HCT116 (cell line): ENCODE data around the gene SEMA4D. TPM values are rescaled to one million over a fixed set of nuclear protein-coding genes. Genes with fewer than 3 reads are reported as not detected.

Source experiments
- ATAC-seq: fragments of 200-7000 bp; cut with Tn5 transposase; 2 replicates; pipeline ENCODE4 v1.9.1; 2020; ENCODE audit warnings: mild to moderate bottlenecking, moderate library complexity
- BruUV-seq: library from RNA; stranded (reverse); fragments of 400-500 nt; replicated peaks from 2 replicates; lab custom pipeline; 2021; lab: Mats Ljungman, UMichigan
- CTCF ChIA-PET: fragments of 300-600 bp; sonication (Branson Sonifier 250); formaldehyde crosslinking; loops from one replicate; lab custom pipeline; 2021; ENCODE audit warnings: antibody characterized with exemption; lab: Charles Lee
- POLR2A ChIA-PET: fragments of 300-600, 350-600 bp; sonication (Branson Sonifier 250); formaldehyde crosslinking; loops from one replicate; lab custom pipeline; 2021; ENCODE audit warnings: antibody characterized with exemption; lab: Charles Lee
- RAD21 ChIA-PET, 2 experiments: fragments of 300-600 bp; sonication (Branson Sonifier 250); formaldehyde crosslinking; loops; one replicate each; lab custom pipeline; 2023; ENCODE audit warnings: low total read pairs in 2 of 2; ENCODE audit not compliant: uncharacterized antibody in 2 of 2, unreplicated experiment in 2 of 2, low non-redundant PET in 1 of 2; lab: Charles Lee
- DNase-seq: peaks from one replicate; pipeline ENCODE4 v3.0.0-alpha.2; 2010; ENCODE audit warnings: low read depth, low spot score
- H2AFZ ChIP-seq: fragments of 200-600 bp; shearing (Covaris generic), sonication (generic); 2 replicates; pipeline ENCODE4 v1.6.1; 2017; ENCODE audit warnings: low read depth, mixed run types, mixed read lengths, antibody characterized with exemption, low read length; ENCODE audit not compliant: poor library complexity, severe bottlenecking
- H3K27ac ChIP-seq: 2 replicates; pipeline ENCODE4 v1.5.1; 2012; ENCODE audit warnings: low read depth, low read length
- H3K27me3 ChIP-seq: fragments of 200-600 bp; sonication (generic); 2 replicates; pipeline ENCODE4 v1.6.1; 2016; ENCODE audit warnings: mixed run types, low read length, mixed read lengths; ENCODE audit not compliant: insufficient read depth
- H3K36me3 ChIP-seq, 2 experiments: fragments of 200-500 bp in 1 of 2; fragments of 200-600 bp in 1 of 2; sonication (Bioruptor generic) in 1 of 2; sonication (generic) in 1 of 2; 2 replicates each; pipeline versions ENCODE4 v1.5.1 to v1.6.1; 2014 to 2016; ENCODE audit warnings: low read length in 2 of 2, inconsistent platforms in 1 of 2, mixed read lengths in 1 of 2, mixed run types in 1 of 2; ENCODE audit not compliant: insufficient read depth in 2 of 2, control insufficient read depth in 1 of 2
- H3K4me1 ChIP-seq, 2 experiments: fragments of 200-600 bp in 1 of 2; sonication (generic) in 1 of 2; 2 replicates each; pipeline versions ENCODE4 v1.5.1 to v1.6.1; 2012 to 2017; ENCODE audit warnings: low read length in 2 of 2, inconsistent platforms in 1 of 2, mild to moderate bottlenecking in 1 of 2, mixed read lengths in 1 of 2, mixed run types in 1 of 2, moderate library complexity in 1 of 2; ENCODE audit not compliant: insufficient read depth in 2 of 2, control insufficient read depth in 1 of 2
- H3K4me2 ChIP-seq: fragments of 200-600 bp; sonication (generic); 2 replicates; pipeline ENCODE4 v1.6.1; 2017; ENCODE audit warnings: mixed run types, low read length, mixed read lengths
- H3K4me3 ChIP-seq, 2 experiments: fragments of 200-600 bp in 1 of 2; sonication (generic) in 1 of 2; replicated peaks in 1 of 2; 2 replicates each; pipeline ENCODE4 v1.5.1; 2011 to 2016; ENCODE audit warnings: low read length in 2 of 2, control low read depth in 1 of 2, low read depth in 1 of 2, mild to moderate bottlenecking in 1 of 2, mixed read lengths in 1 of 2, mixed run types in 1 of 2
- H3K79me2 ChIP-seq: fragments of 200-600 bp; sonication (generic); 2 replicates; pipeline ENCODE4 v1.6.1; 2017; ENCODE audit warnings: mild to moderate bottlenecking, mixed run types, low read length, moderate library complexity, mixed read lengths; ENCODE audit not compliant: insufficient read depth
- H3K9ac ChIP-seq: fragments of 200-600 bp; sonication (generic); 2 replicates; pipeline ENCODE4 v1.6.1; 2016; ENCODE audit warnings: low read length, mixed read lengths
- H3K9me2 ChIP-seq: fragments of 200-600 bp; sonication (generic), shearing (Covaris generic); 2 replicates; pipeline ENCODE4 v1.6.1; 2017; ENCODE audit warnings: mixed run types, mild to moderate bottlenecking, moderate library complexity; ENCODE audit not compliant: insufficient read depth
- H3K9me3 ChIP-seq, 2 experiments: fragments of 200-500 bp in 1 of 2; fragments of 200-600 bp in 1 of 2; sonication (Bioruptor generic) in 1 of 2; sonication (generic) in 1 of 2; 2 replicates each; pipeline ENCODE4 v1.6.1; 2014 to 2017; ENCODE audit warnings: low read length in 2 of 2, mixed read lengths in 2 of 2, inconsistent platforms in 1 of 2, low read depth in 1 of 2, mild to moderate bottlenecking in 1 of 2, mixed run types in 1 of 2, moderate library complexity in 1 of 2; ENCODE audit not compliant: control insufficient read depth in 1 of 2, insufficient read depth in 1 of 2
- H4K20me1 ChIP-seq: fragments of 200-600 bp; sonication (generic), shearing (Covaris generic); 2 replicates; pipeline ENCODE4 v1.6.1; 2017; ENCODE audit warnings: mixed run types, mild to moderate bottlenecking, moderate library complexity; ENCODE audit not compliant: insufficient read depth
- CBX3 ChIP-seq: IDR thresholded peaks from 2 replicates; pipeline ENCODE4 v1.6.1; 2012; ENCODE audit warnings: low read depth
- CEBPB ChIP-seq: IDR thresholded peaks from 2 replicates; pipeline ENCODE4 v1.6.1; 2012; ENCODE audit warnings: low read depth
- CTCF ChIP-seq, 3 experiments: fragments of 200-600 bp in 1 of 3; sonication (generic) in 1 of 3; IDR thresholded peaks in 2 of 3; conservative IDR thresholded peaks in 1 of 3; 2 replicates each; pipeline ENCODE4 v1.5.1; 2012 to 2017; ENCODE audit warnings: low read depth in 2 of 3, low read length in 2 of 3, antibody characterized with exemption in 1 of 3, borderline replicate concordance in 1 of 3, control low read depth in 1 of 3, mild to moderate bottlenecking in 1 of 3, mixed read lengths in 1 of 3, mixed run types in 1 of 3, moderate library complexity in 1 of 3; ENCODE audit not compliant: insufficient read depth in 1 of 3
- EGR1 ChIP-seq: IDR thresholded peaks from 2 replicates; pipeline ENCODE4 v1.6.1; 2012; ENCODE audit warnings: low read depth
- ELF1 ChIP-seq: IDR thresholded peaks from 2 replicates; pipeline ENCODE4 v1.6.1; 2012; ENCODE audit warnings: low read depth, borderline replicate concordance
- EZH2 ChIP-seq: fragments of 200-600 bp; sonication (generic); IDR thresholded peaks from 2 replicates; pipeline ENCODE4 v1.6.1; 2017; ENCODE audit warnings: antibody characterized with exemption, mixed run types
- EZH2phosphoT487 ChIP-seq: fragments of 200-600 bp; IDR thresholded peaks from 2 replicates; pipeline ENCODE4 v1.6.1; 2018; ENCODE audit warnings: antibody characterized with exemption, borderline replicate concordance
- POLR2A ChIP-seq: IDR thresholded peaks from 2 replicates; pipeline ENCODE4 v1.7.0; 2011; ENCODE audit warnings: borderline replicate concordance; ENCODE audit not compliant: insufficient read depth, insufficient read length; ENCODE audit errors: extremely low read depth
- RAD21 ChIP-seq: IDR thresholded peaks from 2 replicates; pipeline ENCODE4 v1.6.1; 2012; ENCODE audit warnings: low read depth, mild to moderate bottlenecking
- SP1 ChIP-seq: IDR thresholded peaks from 2 replicates; pipeline ENCODE4 v1.6.1; 2012; ENCODE audit warnings: low read depth
- SRF ChIP-seq: IDR thresholded peaks from 2 replicates; pipeline ENCODE4 v1.6.1; 2012; ENCODE audit warnings: low read depth
- intact Hi-C: fragments of 100-400 bp; cut with micrococcal nuclease; formaldehyde crosslinking; loops from 2 replicates; pipeline ENCODE4 v1.10.0; 2022
- total RNA-seq: library from RNA; stranded (reverse); gene quantifications from one replicate; pipeline ENCODE4 v1.2.1, GENCODE V29; 2021; ENCODE audit not compliant: unreplicated experiment

SEMA4D gene
- total RNA-seq, 1 experiment from 2014 or later: 32.0 TPM

- no peaks in the 10 kb centered on the region for H4K20me1 ChIP-seq
- H3K9me3 ChIP-seq: no peaks in the 10 kb centered on the region
- no peak overlapping the region for H3K4me3 ChIP-seq
- DNase-seq (no peak), ATAC-seq (no peak)
- CTCF ChIA-PET: interaction anchor here (1.4 kb wide), 1 partner anchor 580 kb away, joined by 3 read pairs; no protein-coding TSS in a partner anchor
- H3K27me3 ChIP-seq: no peaks in the 10 kb centered on the region
- TF ChIP-seq EZH2phosphoT487 (no peak), CTCF (IDR thresholded peaks at IDR 0.05 in 2 of 3, conservative IDR thresholded peaks at IDR 0.05 in 1 of 3; ENCODE audit: borderline replicate concordance in 1 of 3, insufficient read depth in 1 of 3, low read depth in 2 of 3, low read length in 2 of 3) (no peak), ELF1 (no peak), SRF (no peak), RAD21 (no peak), POLR2A (no peak), CEBPB (no peak), SP1 (no peak), EZH2 (no peak), EGR1 (no peak), CBX3 (no peak)
- RAD21 ChIA-PET: no interaction called here
- no TSS peak for BruUV-seq
- no peak overlapping the region for H2AFZ ChIP-seq
- H3K79me2 ChIP-seq: no peaks in the 10 kb centered on the region
- H3K9me2 ChIP-seq: no peaks in the 10 kb centered on the region
- intact Hi-C loops: no loop called here
- H3K9ac ChIP-seq: no peak overlapping the region
- no peaks in the 10 kb centered on the region for H3K36me3 ChIP-seq
- POLR2A ChIA-PET: no interaction called here
- no peak overlapping the region for H3K4me2 ChIP-seq
- H3K27ac ChIP-seq: no peak overlapping the region
- peaks cover 0 to 29% of the 10 kb centered on the region in 2 experiments; a peak in 2 of 4 replicates for H3K4me1 ChIP-seq
Observed at GRCh38 chr9:89522261-89522958, 24.5 kb upstream of the SEMA4D start.
